ENCODE data around the gene GPANK1.

GPANK1 gene

DNA sequence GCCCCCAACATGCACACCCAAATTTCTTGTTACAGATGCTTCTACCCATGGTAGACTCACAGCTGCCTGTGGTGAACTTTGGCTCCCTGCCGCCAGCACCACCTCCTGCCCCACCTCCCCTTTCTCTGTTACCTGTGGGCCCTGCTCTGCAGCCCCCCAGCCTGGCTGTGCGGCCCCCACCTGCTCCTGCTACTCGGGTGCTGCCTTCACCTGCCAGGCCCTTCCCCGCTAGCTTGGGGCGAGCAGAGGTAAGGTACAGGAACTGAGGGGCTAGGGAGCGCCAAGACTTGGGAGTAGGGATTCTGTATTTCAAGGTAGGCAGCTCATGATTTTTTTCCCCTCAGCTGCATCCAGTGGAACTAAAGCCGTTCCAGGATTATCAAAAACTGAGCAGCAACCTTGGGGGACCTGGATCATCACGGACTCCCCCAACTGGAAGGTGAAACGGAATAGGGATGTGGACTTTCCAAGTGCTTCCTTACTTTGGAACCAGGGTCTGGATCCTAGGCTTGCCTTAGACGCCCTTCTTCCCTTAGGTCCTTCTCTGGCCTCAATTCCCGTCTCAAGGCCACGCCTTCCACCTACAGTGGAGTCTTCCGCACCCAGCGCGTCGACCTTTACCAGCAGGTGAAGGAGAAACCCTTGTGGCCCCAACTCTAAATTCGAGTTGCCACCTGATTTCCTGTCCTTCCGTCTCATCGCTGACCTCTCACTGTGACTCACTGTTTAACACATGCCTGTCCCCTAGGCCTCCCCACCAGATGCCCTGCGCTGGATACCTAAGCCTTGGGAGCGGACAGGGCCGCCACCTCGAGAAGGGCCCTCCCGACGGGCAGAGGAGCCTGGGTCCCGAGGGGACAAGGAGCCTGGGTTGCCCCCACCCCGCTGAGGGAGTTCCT lies 27.9 kb downstream of the GPANK1 start:
- DNase-seq: no peak

DNA sequence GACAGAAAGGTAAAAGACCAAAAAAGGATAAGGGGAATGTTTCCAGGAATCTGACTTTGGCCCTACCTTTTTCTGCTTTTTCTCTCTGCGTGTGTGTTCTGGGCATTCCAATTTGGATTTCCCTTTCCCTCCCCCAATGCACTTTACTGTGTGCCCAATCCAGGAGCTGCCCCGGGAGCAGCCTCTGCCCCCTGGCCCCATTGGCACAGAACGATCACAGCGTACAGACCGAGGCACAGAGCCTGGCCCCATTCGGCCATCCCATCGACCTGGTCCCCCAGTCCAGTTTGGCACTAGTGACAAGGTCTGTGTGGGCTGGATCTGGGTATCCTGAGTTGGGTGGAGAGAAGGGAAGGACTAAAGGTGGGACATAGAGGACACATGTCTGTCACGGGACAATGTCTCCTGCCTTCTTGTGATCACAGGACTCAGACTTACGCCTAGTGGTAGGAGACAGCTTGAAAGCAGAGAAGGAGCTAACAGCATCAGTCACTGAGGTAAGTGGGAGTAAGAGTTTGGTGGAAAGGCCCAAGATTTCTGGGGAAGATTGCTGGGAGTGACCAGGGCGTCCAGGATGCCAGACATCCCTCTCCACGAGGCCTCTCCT lies 29.7 kb downstream of the GPANK1 start:
- no peak for DNase-seq

DNA sequence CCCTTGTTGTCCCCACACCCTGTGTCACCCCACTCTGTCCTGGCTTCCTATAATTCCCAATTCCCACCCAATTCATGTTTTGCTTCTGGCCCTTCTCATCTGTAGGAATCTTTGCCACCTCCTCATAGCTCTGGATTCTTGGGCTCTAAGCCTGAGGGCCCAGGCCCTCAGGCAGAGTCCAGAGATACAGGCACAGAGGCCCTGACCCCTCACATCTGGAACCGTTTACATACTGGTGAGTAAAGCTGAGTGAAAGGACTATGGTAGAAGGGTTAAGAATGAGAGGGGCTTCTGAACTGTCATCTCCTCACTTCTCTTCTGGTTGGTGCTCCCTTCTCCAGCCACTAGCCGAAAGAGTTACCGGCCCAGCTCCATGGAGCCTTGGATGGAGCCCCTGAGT lies 30.7 kb downstream of the GPANK1 start:
- DNase-seq: no peak

DNA sequence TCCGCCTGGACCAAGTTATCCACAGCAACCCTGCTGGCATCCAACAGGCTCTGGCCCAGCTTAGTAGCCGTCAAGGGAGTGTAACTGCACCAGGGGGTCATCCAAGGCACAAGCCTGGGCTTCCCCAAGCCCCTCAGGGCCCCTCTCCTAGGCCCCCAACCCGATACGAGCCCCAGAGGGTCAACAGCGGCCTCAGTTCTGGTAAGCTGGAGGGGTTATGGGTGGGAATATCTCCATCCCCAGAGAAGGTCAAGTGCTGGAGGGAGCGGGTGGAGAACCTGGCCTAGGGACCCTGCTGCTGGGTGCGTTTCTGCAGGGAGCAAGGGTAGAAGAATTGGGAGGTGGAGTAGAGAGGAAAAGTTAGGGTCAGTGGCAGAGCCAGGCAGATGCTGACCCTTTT lies 31.4 kb downstream of the GPANK1 start:
- DNase-seq: no peak

DNA sequence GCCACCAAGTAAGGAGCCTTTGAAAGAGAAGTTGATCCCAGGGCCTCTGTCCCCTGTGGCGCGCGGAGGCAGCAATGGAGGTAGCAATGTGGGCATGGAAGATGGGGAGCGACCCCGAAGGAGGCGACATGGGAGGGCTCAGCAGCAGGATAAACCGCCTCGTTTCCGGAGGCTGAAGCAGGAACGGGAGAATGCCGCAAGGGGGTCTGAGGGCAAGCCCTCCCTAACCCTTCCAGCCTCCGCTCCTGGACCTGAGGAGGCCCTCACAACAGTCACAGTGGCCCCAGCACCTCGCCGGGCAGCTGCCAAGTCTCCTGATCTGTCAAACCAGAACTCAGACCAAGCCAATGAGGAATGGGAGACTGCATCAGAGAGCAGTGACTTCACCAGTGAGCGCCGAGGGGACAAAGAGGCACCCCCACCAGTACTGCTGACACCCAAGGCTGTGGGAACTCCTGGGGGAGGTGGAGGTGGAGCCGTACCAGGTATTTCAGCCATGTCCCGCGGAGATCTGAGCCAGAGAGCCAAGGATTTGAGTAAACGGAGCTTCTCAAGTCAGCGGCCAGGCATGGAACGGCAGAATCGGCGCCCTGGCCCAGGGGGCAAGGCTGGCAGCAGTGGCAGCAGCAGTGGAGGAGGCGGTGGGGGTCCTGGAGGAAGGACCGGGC lies 32.4 kb downstream of the GPANK1 start:
- DNase-seq: no peak

DNA sequence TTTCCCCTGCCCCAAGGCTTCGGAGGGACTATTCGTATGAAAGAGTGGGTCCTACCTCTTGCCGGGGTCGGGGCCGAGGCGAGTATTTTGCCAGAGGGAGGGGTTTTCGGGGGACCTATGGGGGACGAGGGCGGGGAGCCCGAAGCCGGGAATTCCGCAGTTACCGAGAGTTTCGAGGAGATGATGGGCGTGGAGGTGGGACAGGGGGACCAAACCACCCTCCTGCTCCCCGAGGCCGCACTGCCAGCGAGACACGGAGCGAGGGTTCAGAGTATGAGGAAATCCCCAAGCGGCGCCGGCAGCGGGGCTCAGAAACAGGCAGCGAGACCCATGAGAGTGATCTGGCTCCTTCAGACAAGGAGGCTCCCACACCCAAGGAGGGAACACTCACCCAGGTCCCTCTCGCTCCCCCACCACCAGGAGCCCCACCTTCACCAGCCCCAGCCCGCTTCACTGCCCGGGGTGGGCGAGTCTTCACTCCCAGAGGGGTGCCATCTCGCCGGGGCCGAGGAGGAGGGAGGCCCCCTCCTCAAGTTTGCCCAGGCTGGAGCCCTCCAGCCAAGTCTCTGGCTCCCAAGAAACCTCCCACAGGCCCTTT lies 33.0 kb downstream of the GPANK1 start:
- no peak for DNase-seq

DNA sequence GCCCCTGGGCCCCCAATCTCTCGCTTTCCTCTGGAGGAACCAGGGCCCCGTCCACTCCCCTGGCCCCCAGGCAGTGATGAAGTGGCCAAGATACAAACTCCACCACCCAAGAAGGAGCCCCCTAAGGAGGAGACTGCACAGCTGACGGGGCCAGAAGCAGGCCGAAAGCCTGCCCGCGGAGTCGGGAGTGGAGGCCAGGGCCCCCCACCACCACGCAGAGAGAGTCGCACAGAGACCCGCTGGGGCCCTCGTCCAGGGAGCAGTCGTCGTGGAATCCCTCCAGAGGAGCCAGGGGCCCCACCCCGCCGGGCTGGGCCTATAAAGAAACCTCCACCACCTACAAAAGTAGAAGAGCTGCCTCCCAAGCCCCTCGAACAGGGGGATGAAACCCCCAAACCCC lies 33.6 kb downstream of the GPANK1 start:
- no peak for DNase-seq

DNA sequence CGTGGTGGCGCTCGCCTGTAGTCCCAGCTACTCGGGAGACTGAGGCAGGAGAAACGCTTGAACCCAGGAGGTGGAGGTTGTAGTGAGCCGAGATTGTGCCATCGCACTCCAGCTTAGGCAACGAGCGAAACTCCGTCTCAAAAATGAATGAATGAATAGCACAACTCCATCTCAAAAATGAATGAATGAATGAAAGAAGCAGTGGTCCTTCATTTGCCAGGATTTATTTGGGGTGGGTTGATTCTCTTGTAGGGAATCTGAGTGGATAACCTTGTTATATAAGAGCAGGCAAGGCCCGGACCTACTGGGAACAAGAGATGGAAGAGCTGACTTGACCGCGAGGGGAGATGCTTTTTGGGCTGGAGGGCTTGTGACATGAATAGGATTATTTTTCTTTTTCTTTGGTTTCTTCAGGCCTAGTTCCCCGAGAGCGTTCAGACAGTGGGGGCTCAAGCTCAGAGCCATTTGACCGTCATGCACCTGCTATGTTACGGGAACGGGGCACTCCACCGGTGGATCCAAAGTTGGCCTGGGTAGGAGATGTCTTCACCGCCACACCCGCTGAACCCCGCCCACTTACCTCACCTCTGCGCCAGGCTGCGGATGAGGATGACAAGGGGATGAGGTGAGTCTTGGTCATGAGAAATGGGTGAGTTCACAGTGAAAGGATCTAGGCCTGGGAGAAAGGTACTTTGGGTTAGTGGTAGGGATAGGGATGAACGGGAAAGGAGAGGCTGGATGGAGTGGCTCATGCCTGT lies 34.4 kb downstream of the GPANK1 start:
- DNase-seq: no peak

DNA sequence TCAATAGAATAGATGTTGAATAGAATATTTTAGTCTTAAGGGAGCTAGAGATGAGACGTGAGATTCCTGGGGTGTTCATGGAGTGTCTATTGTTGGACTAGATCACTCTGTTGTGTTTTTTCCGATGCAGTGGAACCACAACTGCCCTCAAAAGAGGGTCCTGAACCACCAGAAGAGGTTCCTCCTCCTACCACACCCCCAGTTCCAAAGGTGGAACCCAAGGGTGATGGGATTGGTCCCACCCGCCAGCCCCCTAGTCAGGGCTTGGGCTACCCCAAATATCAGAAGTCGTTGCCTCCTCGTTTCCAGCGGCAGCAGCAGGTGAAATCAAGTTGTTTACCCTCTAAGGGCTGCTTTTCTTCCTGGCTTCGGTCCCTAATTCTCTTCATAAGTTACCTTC lies 35.8 kb downstream of the GPANK1 start:
- no peak for DNase-seq

DNA sequence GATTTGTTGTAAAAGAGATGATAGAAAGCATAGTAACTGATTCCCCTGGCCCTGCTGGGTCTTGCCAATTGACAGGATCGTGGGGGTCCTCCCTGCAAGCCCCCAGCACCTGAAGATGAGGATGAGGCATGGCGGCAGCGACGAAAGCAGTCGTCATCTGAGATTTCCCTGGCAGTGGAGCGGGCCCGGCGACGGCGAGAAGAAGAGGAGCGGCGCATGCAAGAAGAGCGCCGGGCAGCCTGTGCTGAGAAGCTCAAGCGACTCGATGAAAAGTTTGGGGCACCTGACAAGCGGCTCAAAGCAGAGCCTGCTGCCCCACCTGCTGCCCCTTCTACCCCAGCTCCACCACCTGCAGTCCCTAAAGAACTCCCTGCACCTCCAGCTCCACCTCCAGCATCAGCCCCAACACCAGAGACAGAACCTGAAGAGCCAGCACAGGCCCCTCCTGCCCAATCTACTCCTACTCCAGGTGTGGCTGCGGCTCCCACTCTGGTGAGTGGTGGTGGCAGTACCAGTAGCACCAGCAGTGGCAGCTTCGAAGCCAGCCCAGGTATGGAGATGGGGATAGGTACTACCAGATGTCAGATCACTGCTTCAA lies 37.0 kb downstream of the GPANK1 start:
- no peak for DNase-seq

DNA sequence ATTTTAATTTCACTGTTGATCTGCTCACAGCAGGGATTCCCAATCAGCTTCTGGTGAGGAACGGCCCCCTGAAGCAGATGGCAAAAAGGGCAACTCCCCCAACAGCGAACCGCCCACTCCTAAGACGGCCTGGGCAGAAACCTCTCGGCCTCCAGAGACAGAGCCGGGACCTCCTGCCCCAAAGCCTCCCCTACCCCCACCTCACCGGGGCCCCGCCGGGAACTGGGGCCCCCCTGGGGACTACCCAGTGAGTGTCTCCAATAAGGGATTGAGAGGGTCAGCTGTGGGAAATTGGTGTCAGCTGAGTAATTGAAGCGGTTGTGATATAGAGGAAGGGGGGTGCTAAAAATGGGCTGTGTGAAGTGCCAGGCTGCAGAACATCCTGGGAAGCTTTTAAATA lies 37.8 kb downstream of the GPANK1 start:
- DNase-seq: no peak

DNA sequence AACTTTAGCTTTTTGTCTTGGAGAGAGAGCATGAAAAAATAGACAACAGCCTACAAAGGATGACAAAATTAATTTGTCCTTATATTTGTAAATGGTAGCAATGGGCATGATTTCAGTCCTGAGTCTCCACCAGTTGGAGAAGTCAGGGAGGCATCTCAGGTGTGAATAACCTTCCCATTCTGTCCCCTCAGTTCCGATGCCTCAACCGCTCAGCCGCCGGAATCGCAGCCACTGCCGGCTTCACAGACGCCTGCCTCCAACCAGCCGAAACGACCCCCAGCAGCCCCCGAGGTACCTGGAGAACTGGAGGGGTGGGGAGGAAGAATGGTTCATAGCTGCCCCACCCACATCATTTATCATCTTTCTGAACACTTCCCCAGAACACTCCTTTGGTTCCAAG lies 40.7 kb downstream of the GPANK1 start:
- DNase-seq: no peak

DNA sequence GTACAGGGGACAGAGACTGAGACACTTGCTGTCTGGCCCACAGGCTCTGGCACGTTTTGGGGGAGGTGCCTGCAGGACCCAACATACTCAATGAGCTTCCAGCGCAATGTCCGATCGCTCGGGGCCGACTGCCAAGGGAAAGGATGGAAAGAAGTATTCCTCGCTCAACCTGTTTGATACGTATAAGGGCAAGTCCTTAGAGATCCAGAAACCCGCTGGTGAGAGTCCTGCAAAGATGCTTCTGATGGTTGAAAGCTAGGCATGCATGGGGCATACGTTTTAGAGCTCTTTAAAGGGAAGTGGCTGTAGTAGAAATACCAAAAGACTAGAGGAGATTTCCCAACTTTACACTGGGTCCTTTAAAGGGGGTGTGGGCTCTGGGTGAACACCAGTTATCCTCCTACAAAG lies 42.1 kb downstream of the GPANK1 start:
- DNase-seq: peak; percentile 18

DNA sequence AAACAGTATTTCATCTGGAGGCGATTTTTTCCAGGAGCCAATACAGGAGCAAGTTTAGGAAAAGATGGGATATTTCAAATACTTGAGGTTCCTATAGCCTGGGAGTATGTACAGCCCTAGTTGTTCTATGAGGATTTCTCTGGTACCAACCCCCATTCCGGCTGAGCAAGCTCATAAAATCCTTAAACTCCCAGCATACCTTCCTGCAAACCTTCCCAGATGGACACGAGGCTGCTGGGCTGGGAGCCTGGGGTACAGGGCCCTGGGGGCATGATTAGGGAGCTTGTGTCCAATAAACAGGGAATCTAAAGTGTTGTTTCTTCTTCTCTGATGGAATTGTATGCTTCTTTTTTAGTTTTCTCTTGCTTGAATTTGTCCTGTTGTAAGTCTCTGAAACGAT lies 42.8 kb downstream of the GPANK1 start:
- no peak for DNase-seq

DNA sequence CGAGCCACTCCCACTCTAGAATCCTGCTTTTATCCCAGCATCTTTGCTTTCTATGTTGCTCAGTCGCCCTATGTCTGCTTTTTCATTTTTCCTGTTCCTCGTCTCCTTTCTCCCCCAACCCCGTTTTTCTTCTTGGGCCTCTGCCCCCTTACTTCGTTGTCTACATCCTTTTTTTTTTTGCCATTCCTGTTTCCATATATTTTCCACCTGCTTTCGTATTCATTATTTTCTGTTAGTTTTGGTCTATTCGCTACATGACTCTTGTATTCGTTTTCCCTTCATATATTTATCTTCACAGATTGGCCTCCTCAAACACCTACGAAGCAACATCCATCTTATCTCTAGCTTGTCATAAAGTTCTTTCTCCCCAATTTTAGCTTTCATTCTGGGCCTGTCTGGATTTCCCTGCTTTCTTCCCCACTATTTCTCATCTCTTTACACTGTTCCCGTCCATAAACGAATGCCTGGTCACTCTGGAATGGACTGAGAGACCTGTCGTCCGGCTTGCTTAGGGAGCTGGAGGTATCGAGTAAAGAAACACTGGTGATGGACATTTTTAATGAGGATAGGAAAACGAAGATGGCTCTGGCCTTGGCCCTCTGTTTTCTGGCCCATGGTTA lies 43.4 kb downstream of the GPANK1 start:
- no peak for DNase-seq

DNA sequence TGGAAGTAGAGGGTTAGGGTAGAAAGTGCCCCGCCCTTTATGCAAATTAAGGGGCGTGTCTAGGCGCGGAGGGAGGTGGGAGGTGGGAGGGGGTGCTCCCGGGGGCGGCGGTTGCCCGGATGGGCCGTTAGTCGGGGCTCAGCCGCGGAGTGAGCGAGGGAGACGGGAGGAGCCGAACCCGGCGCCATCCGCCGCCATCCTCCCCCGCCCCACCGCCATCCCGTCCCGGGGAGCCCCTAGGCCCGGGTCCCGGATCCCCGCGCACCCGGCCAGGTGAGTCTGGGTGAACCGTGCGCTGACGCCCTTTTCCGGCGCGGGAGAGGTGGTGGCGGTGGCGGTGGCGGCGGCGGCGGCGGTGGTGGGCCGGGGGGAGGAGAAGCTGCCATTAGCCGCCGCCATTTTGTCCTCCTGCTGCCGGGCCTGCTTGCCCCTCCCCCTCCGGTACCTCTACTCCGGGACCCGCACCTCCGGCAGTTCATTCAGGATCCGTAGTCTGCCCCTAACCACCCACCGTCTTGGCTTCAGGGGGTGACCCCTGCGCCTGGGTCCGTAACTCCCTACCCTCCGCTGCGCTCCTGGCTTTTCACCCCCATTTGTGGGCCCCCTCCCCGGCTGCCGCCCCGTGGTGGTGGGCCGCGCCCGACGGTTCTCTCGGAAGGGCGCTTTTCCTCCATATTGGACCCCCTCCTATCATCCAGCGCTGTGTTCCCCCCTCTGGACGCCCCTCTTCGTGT lies 44.0 kb downstream of the GPANK1 start, which contains the start of gene PRRC2A:
Gene PRRC2A, plus strand, starts transcription at position 130 of the 734 bp plus-strand sequence. CDS start 2,075 bp downstream, outside the sequence.
- no peak for DNase-seq

DNA sequence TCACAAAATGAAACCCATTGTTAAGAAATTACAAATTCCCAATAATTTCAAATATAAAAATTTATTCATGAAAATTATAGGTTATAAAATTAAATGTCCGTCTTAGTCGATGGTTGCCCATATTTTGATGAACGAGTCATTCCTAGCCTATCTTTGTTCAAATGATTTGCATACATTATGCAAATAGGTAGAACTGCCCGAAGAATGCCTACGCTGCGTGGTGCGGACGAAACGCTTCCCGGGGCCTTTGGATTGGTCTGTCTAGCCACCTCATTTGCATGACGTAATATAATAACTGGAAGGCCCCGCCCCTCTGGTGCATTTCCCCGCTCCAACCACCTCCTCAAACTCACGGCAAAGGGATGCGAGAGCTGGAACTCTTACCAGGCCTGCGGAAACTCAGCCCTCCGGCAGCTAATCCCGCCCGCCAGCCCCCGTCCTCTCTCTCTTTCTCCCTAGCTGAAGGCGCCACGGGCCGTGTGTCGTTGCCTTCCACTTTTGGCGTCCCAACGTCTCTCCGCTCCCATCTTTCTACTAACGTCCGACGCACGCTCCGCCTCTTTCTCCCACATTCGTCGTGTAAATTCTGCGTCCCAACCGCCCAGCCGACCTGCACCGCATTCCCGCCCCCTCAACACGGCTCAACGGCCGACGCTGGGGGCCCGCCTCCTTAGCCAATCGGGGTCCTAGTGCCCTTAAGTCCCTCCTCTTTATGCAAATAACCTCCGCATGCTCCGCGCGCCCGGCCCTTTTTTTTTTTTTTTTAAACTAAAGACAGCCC lies 44.8 kb downstream of the GPANK1 start:
- peak; percentile 99 for DNase-seq

DNA sequence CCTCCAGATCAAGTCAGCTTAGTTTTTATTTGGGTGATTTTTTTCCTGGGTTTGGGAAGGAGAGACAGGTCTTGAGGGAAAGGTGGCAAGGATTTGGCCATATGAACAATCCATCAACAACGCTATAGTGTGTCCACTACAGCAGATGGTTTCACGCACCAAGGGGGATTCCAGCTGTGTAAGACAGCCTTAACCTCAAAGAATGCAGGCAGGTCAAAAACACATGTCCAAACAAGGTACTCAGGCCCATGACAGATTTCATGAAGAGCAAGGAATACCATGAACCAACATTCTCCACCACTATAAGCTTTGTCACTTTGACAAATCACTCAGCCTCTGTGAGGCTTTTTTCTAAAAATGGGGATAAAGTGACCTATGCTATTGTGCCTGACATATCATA lies 47.8 kb downstream of the GPANK1 start:
- no peak for DNase-seq

DNA sequence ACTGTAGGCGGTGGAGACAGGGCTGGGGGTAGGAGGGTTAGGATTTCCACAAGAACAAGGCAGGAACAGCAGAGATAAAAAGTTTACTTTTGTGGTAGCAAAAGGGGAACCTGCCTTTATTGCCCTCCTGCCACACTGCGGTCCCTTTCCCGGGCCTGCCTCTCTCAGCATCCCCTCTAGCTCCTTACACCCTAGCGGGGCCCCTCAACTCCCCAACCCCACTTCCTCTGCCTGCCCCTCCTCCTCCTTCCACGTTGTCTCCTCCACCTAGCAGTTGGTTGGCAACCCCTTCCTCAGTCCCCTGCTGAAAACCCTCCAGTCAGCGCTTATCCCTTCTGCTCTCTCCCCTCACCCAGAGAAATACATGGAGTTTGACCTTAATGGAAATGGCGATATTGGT lies 49.0 kb downstream of the GPANK1 start:
- DNase-seq: peak; percentile 90
